ENCODE measurements around the gene ETS1. TPM values are rescaled to one million over a fixed set of nuclear protein-coding genes. Genes with fewer than 3 reads are reported as not detected.
A peak's percentile ranks its signal among the peaks of the same experiment; 100 is the strongest.

The ETS1 gene
- total RNA-seq, 2 donors from 2014 or later: 19.3 to 37.6 TPM

- Histone ChIP-seq H3K9me3 (no peaks in the 10 kb centered on the region), H3K4me3 (no peak overlapping the region), H3K4me1 (no peaks in the 10 kb centered on the region), H3K36me3 (no peaks in the 10 kb centered on the region), H3K9ac (ENCODE audit: low read depth in 2 of 2, low read length in 2 of 2) (peak overlapping the region in 1 of 2 donors; percentile 88), H3K27me3 (no peaks in the 10 kb centered on the region), H3K27ac (peak overlapping the region; percentile 92)
- intact Hi-C loops (cut with DNase I): no loop called here
- no peak for DNase-seq
- no peak for TF ChIP-seq CTCF (IDR thresholded peaks at IDR 0.05)
Observed at GRCh38 chr11:128508770-128509510, 78.4 kb downstream of the ETS1 start.

- intact Hi-C loops (cut with DNase I): no loop called here
- no peaks in the 10 kb centered on the region for H3K27me3 ChIP-seq
- DNase-seq: no peak
- peak overlapping the region; percentile 92 for H3K27ac ChIP-seq
- H3K4me3 ChIP-seq: no peak overlapping the region
- TF ChIP-seq CTCF (IDR thresholded peaks at IDR 0.05): no peak
- H3K36me3 ChIP-seq: no peaks in the 10 kb centered on the region
- peak overlapping the region; percentile 36 to 88 for H3K9ac ChIP-seq (ENCODE audit: low read depth in 2 of 2, low read length in 2 of 2)
- no peaks in the 10 kb centered on the region for H3K9me3 ChIP-seq
- H3K4me1 ChIP-seq: peaks cover under 1% of the 10 kb centered on the region
Observed at GRCh38 chr11:128507936-128508335, 79.4 kb downstream of the ETS1 start.

GRCh38 chr11:128506999-128507611, 80.3 kb downstream of the ETS1 start:
- peak overlapping the region; percentile 92 for H3K27ac ChIP-seq
- intact Hi-C loops (cut with DNase I): no loop called here
- H3K9ac ChIP-seq (ENCODE audit: low read depth in 2 of 2, low read length in 2 of 2): peak overlapping the region; percentile 66 to 88
- peak; percentile 90 for DNase-seq
- no peaks in the 10 kb centered on the region for H3K36me3 ChIP-seq
- peaks cover 9% of the 10 kb centered on the region for H3K4me1 ChIP-seq
- no peaks in the 10 kb centered on the region for H3K27me3 ChIP-seq
- H3K9me3 ChIP-seq: no peaks in the 10 kb centered on the region
- peak overlapping the region; percentile 9 for H3K4me3 ChIP-seq
- no peak for TF ChIP-seq CTCF (IDR thresholded peaks at IDR 0.05)

GRCh38 chr11:128506356-128506755, 81.0 kb downstream of the ETS1 start:
- DNase-seq: no peak

More at GRCh38 chr11:128506356-128506755, 81.0 kb downstream of the ETS1 start:
- peak overlapping the region; percentile 92 for H3K27ac ChIP-seq
- H3K4me1 ChIP-seq: peaks cover 11% of the 10 kb centered on the region
- H3K9me3 ChIP-seq: no peaks in the 10 kb centered on the region
- H3K9ac ChIP-seq (ENCODE audit: low read depth in 2 of 2, low read length in 2 of 2): peak overlapping the region in 1 of 2 donors; percentile 88
- no peak overlapping the region for H3K4me3 ChIP-seq
- intact Hi-C loops (cut with DNase I): no loop called here
- H3K27me3 ChIP-seq: no peaks in the 10 kb centered on the region
- TF ChIP-seq CTCF (IDR thresholded peaks at IDR 0.05): no peak
- H3K36me3 ChIP-seq: no peaks in the 10 kb centered on the region

Measured in colonic mucosa (tissue), 4 donors.